ENCODE measurements around the gene LAMA5.
A peak's percentile ranks its signal among the peaks of the same experiment; 100 is the strongest.

Gene LAMA5

GRCh38 chr20:62301111-62301668 is 65.9 kb downstream of the LAMA5 start:
- Mint-ChIP-seq H3K4me1 (peaks cover 22% of the 10 kb centered on the region), H3K9me3 (no peaks in the 10 kb centered on the region), H3K27ac (no peak overlapping the region), H3K36me3 (ENCODE audit: low read depth) (no peaks in the 10 kb centered on the region), H3K4me3 (peak overlapping the region; percentile 47), H3K27me3 (ENCODE audit: low read depth, poor library complexity) (no peaks in the 10 kb centered on the region)
- no peak for TF ChIP-seq CTCF (IDR thresholded peaks at IDR 0.05)
- no peak for DNase-seq

- Mint-ChIP-seq H3K27ac (no peak overlapping the region), H3K4me1 (peaks cover 19% of the 10 kb centered on the region), H3K4me3 (no peak overlapping the region)
These were observed 66.8 kb downstream of the LAMA5 start for GRCh38 chr20:62300319-62300718.

GRCh38 chr20:62299666-62300236 is 67.4 kb downstream of the LAMA5 start:
- Mint-ChIP-seq H3K4me3 (no peak overlapping the region), H3K4me1 (peaks cover 13% of the 10 kb centered on the region), H3K36me3 (ENCODE audit: low read depth) (peaks cover 12% of the 10 kb centered on the region), H3K27me3 (ENCODE audit: low read depth, poor library complexity) (no peaks in the 10 kb centered on the region), H3K9me3 (no peaks in the 10 kb centered on the region), H3K27ac (no peak overlapping the region)
- no peak for TF ChIP-seq CTCF (IDR thresholded peaks at IDR 0.05)
- DNase-seq: no peak

More at GRCh38 chr20:62300319-62300718, 66.8 kb downstream of the LAMA5 start:
- H3K27me3 Mint-ChIP-seq (ENCODE audit: low read depth, poor library complexity): no peaks in the 10 kb centered on the region
- no peak for DNase-seq
- TF ChIP-seq CTCF (IDR thresholded peaks at IDR 0.05): no peak
- no peaks in the 10 kb centered on the region for H3K9me3 Mint-ChIP-seq
- H3K36me3 Mint-ChIP-seq (ENCODE audit: low read depth): peaks cover 6% of the 10 kb centered on the region

GRCh38 chr20:62298577-62299249 is 68.4 kb downstream of the LAMA5 start:
- TF ChIP-seq CTCF (IDR thresholded peaks at IDR 0.05): no peak
- peaks cover 22% of the 10 kb centered on the region for H3K36me3 Mint-ChIP-seq (ENCODE audit: low read depth)
- H3K9me3 Mint-ChIP-seq: no peaks in the 10 kb centered on the region
- H3K27ac Mint-ChIP-seq: no peak overlapping the region
- H3K4me3 Mint-ChIP-seq: no peak overlapping the region
- peaks cover 4% of the 10 kb centered on the region for H3K4me1 Mint-ChIP-seq
- no peak for DNase-seq
- no peaks in the 10 kb centered on the region for H3K27me3 Mint-ChIP-seq (ENCODE audit: low read depth, poor library complexity)

GRCh38 chr20:62297449-62298227 is 69.5 kb downstream of the LAMA5 start:
- Mint-ChIP-seq H3K36me3 (ENCODE audit: low read depth) (peaks cover 29% of the 10 kb centered on the region), H3K27ac (no peak overlapping the region), H3K27me3 (ENCODE audit: low read depth, poor library complexity) (no peaks in the 10 kb centered on the region), H3K4me3 (no peak overlapping the region), H3K4me1 (no peaks in the 10 kb centered on the region), H3K9me3 (no peaks in the 10 kb centered on the region)
- DNase-seq: no peak
- no peak for TF ChIP-seq CTCF (IDR thresholded peaks at IDR 0.05)
